ENCODE measurements around the gene PARM1.

DNA sequence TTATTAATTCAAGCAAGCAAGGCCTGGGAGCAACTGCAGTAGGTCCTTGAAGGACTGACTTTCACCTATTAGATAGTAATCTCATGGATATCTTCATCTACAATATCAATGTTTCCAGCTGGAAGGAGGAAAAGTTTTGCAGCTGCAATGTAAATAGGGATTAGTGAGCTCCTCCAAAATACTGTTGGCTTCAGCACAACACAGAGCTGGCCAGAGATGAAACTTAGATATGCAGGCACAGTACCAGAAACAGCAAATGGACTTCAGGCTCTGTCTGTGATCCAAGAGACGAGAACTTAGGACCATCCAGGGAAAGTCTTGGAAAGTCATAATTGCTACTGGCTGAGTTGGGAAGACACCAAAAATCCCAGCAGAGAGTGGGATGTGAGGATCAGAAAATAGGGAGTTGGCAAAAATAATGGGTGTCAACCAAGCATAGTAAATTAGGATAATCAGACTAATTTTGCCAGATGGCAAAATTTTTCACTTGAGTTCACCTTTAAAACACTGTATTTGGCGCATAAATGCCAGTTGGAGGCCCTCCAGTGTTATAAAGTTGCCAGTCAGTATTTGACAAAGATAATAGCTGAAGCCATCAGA, 57.5 kb downstream of the PARM1 start:
- TF ChIP-seq, protein P1, sequence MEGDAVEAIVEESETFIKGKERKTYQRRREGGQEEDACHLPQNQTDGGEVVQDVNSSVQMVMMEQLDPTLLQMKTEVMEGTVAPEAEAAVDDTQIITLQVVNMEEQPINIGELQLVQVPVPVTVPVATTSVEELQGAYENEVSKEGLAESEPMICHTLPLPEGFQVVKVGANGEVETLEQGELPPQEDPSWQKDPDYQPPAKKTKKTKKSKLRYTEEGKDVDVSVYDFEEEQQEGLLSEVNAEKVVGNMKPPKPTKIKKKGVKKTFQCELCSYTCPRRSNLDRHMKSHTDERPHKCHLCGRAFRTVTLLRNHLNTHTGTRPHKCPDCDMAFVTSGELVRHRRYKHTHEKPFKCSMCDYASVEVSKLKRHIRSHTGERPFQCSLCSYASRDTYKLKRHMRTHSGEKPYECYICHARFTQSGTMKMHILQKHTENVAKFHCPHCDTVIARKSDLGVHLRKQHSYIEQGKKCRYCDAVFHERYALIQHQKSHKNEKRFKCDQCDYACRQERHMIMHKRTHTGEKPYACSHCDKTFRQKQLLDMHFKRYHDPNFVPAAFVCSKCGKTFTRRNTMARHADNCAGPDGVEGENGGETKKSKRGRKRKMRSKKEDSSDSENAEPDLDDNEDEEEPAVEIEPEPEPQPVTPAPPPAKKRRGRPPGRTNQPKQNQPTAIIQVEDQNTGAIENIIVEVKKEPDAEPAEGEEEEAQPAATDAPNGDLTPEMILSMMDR (IDR thresholded peaks at IDR 0.05; ENCODE audit: poor library complexity): no peak
- TF ChIP-seq EZH2 (IDR thresholded peaks at IDR 0.05; ENCODE audit: borderline replicate concordance): no peak

Data from hepatocyte (in vitro differentiated cells).